H9 (cell line): ENCODE data around the gene MINDY4. TPM values are rescaled to one million over a fixed set of nuclear protein-coding genes. Genes with fewer than 3 reads are reported as not detected.

ENCODE experiments used
- DNase-seq: peaks from one replicate; pipeline ENCODE4 v3.0.0-alpha.2; 2017
- H2AFZ ChIP-seq: one replicate; pipeline ENCODE4 v1.6.1; 2013; ENCODE audit warnings: mild to moderate bottlenecking, low read length, control low read depth, moderate library complexity
- H2AK5ac ChIP-seq: 2 replicates; pipeline ENCODE4 v1.6.1; 2013; ENCODE audit warnings: low read length, control low read depth, mixed read lengths; ENCODE audit not compliant: insufficient read length
- H2BK120ac ChIP-seq: one replicate; pipeline ENCODE4 v1.6.1; 2013; ENCODE audit warnings: low read depth, mild to moderate bottlenecking, low read length, control low read depth, inconsistent platforms; ENCODE audit not compliant: poor library complexity, severe bottlenecking
- H2BK12ac ChIP-seq: 2 replicates; pipeline ENCODE4 v1.6.1; 2013; ENCODE audit warnings: low read length, control low read depth, mixed read lengths, low read depth; ENCODE audit not compliant: insufficient read length
- H2BK15ac ChIP-seq: 2 replicates; pipeline ENCODE4 v1.6.1; 2013; ENCODE audit warnings: low read depth, low read length, control low read depth
- H2BK20ac ChIP-seq: one replicate; pipeline ENCODE4 v1.6.1; 2013; ENCODE audit warnings: low read depth, mild to moderate bottlenecking, low read length, control low read depth, inconsistent platforms; ENCODE audit not compliant: poor library complexity, severe bottlenecking
- H2BK5ac ChIP-seq: 2 replicates; pipeline ENCODE4 v1.6.1; 2013; ENCODE audit warnings: low read length, control low read depth, mixed read lengths; ENCODE audit not compliant: insufficient read length
- H3K14ac ChIP-seq: 2 replicates; pipeline ENCODE4 v1.6.1; 2013; ENCODE audit warnings: low read length, control low read depth; ENCODE audit not compliant: insufficient read depth
- H3K18ac ChIP-seq: 2 replicates; pipeline ENCODE4 v1.6.1; 2013; ENCODE audit warnings: low read depth, mild to moderate bottlenecking, mixed read lengths, low read length, control low read depth; ENCODE audit not compliant: insufficient read length
- H3K23ac ChIP-seq: 2 replicates; pipeline ENCODE4 v1.6.1; 2013; ENCODE audit warnings: low read length, control low read depth, mixed read lengths, low read depth; ENCODE audit not compliant: insufficient read length
- H3K23me2 ChIP-seq: 2 replicates; pipeline ENCODE4 v1.6.1; 2013; ENCODE audit warnings: low read depth, mild to moderate bottlenecking, mixed read lengths, low read length, control low read depth; ENCODE audit not compliant: insufficient read length, poor library complexity, severe bottlenecking
- H3K27ac ChIP-seq: 2 replicates; pipeline ENCODE4 v1.5.1; 2013; ENCODE audit warnings: low read length, control low read depth, mixed read lengths, low read depth; ENCODE audit not compliant: insufficient read length
- H3K27me3 ChIP-seq: 2 replicates; pipeline ENCODE4 v1.6.1; 2013; ENCODE audit warnings: low read length, control low read depth, inconsistent platforms; ENCODE audit not compliant: insufficient read depth
- H3K4ac ChIP-seq: 2 replicates; pipeline ENCODE4 v1.6.1; 2013; ENCODE audit warnings: low read depth, mild to moderate bottlenecking, control low read depth, inconsistent platforms, low read length, moderate library complexity
- H3K4me1 ChIP-seq: 2 replicates; pipeline ENCODE4 v1.6.1; 2013; ENCODE audit warnings: low read length, control low read depth, inconsistent platforms; ENCODE audit not compliant: insufficient read depth
- H3K4me2 ChIP-seq: 2 replicates; pipeline ENCODE4 v1.6.1; 2013; ENCODE audit warnings: low read length, control low read depth, mixed read lengths; ENCODE audit not compliant: insufficient read length, insufficient read depth
- H3K56ac ChIP-seq: 2 replicates; pipeline ENCODE4 v1.6.1; 2013; ENCODE audit warnings: low read depth, mild to moderate bottlenecking, mixed read lengths, low read length, control low read depth; ENCODE audit not compliant: insufficient read length
- H3K79me1 ChIP-seq: 2 replicates; pipeline ENCODE4 v1.6.1; 2013; ENCODE audit warnings: low read depth, mild to moderate bottlenecking, moderate library complexity, low read length, control low read depth, inconsistent platforms; ENCODE audit not compliant: insufficient read depth, poor library complexity, severe bottlenecking
- H3K79me2 ChIP-seq: 2 replicates; pipeline ENCODE4 v1.6.1; 2013; ENCODE audit warnings: low read length, control low read depth, inconsistent platforms; ENCODE audit not compliant: insufficient read depth
- H3K9ac ChIP-seq: 2 replicates; pipeline ENCODE4 v1.6.1; 2013; ENCODE audit warnings: low read length, control low read depth, mixed read lengths; ENCODE audit not compliant: insufficient read length; ENCODE audit errors: extremely low read depth
- H3K9me3 ChIP-seq: one replicate; pipeline ENCODE4 v1.6.1; 2013; ENCODE audit warnings: low read depth, low read length, inconsistent platforms; ENCODE audit not compliant: control insufficient read depth
- H3T11ph ChIP-seq: one replicate; pipeline ENCODE4 v1.6.1; 2013; ENCODE audit warnings: mild to moderate bottlenecking, low read length, control low read depth, inconsistent platforms
- H4K20me1 ChIP-seq: one replicate; pipeline ENCODE4 v1.6.1; 2013; ENCODE audit not compliant: control insufficient read depth, insufficient read length, insufficient read depth
- H4K5ac ChIP-seq: 2 replicates; pipeline ENCODE4 v1.6.1; 2013; ENCODE audit warnings: low read depth, mild to moderate bottlenecking, mixed read lengths, low read length, control low read depth; ENCODE audit not compliant: insufficient read length
- H4K8ac ChIP-seq: replicated peaks from 2 replicates; pipeline ENCODE4 v1.6.1; 2013; ENCODE audit warnings: low read length, control low read depth, mixed read lengths, low read depth; ENCODE audit not compliant: insufficient read length
- H4K91ac ChIP-seq: 2 replicates; pipeline ENCODE4 v1.6.1; 2013; ENCODE audit warnings: low read depth, mild to moderate bottlenecking, moderate library complexity, mixed read lengths, low read length, control low read depth; ENCODE audit not compliant: insufficient read length
- H3K27ac Mint-ChIP-seq, 3 experiments: 2 replicates in 2 of 3; 3 replicates in 1 of 3; pipeline ENCODE4 v1.8.0; 2020 to 2021; ENCODE audit warnings: mixed read lengths in 3 of 3, mild to moderate bottlenecking in 1 of 3, moderate library complexity in 1 of 3
- H3K27me3 Mint-ChIP-seq: 2 replicates; pipeline ENCODE4 v1.8.0; 2021; ENCODE audit warnings: low read depth, mild to moderate bottlenecking, moderate library complexity, mixed read lengths
- H3K36me3 Mint-ChIP-seq, 3 experiments: 2 replicates in 2 of 3; 3 replicates in 1 of 3; pipeline ENCODE4 v1.8.0; 2020 to 2021; ENCODE audit warnings: low read depth in 3 of 3, mixed read lengths in 3 of 3; ENCODE audit not compliant: insufficient read depth in 1 of 3
- H3K4me1 Mint-ChIP-seq, 2 experiments: 2 replicates each; pipeline ENCODE4 v1.8.0; 2020; ENCODE audit warnings: mixed read lengths in 2 of 2
- H3K4me3 Mint-ChIP-seq, 2 experiments: 2 replicates in 1 of 2; 3 replicates in 1 of 2; pipeline ENCODE4 v1.8.0; 2020 to 2021; ENCODE audit warnings: mild to moderate bottlenecking in 2 of 2, mixed read lengths in 2 of 2, moderate library complexity in 1 of 2
- H3K9me3 Mint-ChIP-seq, 2 experiments: 2 replicates in 1 of 2; 3 replicates in 1 of 2; pipeline ENCODE4 v1.8.0; 2020; ENCODE audit warnings: mild to moderate bottlenecking in 2 of 2, mixed read lengths in 2 of 2, moderate library complexity in 1 of 2
- CTCF ChIP-seq: fragments of 200-600 bp; sonication (generic); conservative IDR thresholded peaks from 3 replicates; pipeline ENCODE4 v1.8.0; 2021; ENCODE audit warnings: antibody characterized with exemption, mild to moderate bottlenecking
- WGBS: extraction: QIAGEN DNeasy Blood & Tissue Kit; methylation state at CpG from one replicate; pipeline ENCODE4 v1.1.7; 2013; ENCODE audit warnings: missing lambda C conversion rate, low lambda C conversion rate, mixed read lengths; ENCODE audit not compliant: insufficient read length; ENCODE audit errors: extremely low coverage; 5-methylcytosine and 5-hydroxymethylcytosine counted together
- total RNA-seq: library from RNA; stranded (reverse); gene quantifications from 2 replicates; pipeline ENCODE4 v1.2.1, GENCODE V29; 2021

Gene MINDY4
- total RNA-seq, 1 experiment from 2014 or later = 3.1 TPM

- Histone ChIP-seq H3K56ac (no peak overlapping the region), H3K23me2 (no peaks in the 10 kb centered on the region), H3K14ac (no peak overlapping the region), H4K5ac (no peak overlapping the region), H3K18ac (no peak overlapping the region), H3K4ac (no peak overlapping the region), H2BK15ac (no peak overlapping the region), H3K4me1 (no peaks in the 10 kb centered on the region), H4K91ac (no peak overlapping the region), H3K4me2 (no peak overlapping the region), H2BK20ac (no peak overlapping the region), H3K9me3 (no peaks in the 10 kb centered on the region), H2AFZ (no peak overlapping the region), H3K9ac (no peak overlapping the region), H3K79me2 (no peaks in the 10 kb centered on the region), H2AK5ac (no peak overlapping the region), H3K79me1 (no peaks in the 10 kb centered on the region), H4K20me1 (no peaks in the 10 kb centered on the region), H2BK120ac (no peak overlapping the region), H2BK12ac (no peak overlapping the region), H3K27ac (no peak overlapping the region), H2BK5ac (no peak overlapping the region), H3K27me3 (no peaks in the 10 kb centered on the region), H3T11ph (no peak overlapping the region), H4K8ac (no peak overlapping the region), H3K23ac (no peak overlapping the region)
- WGBS = no CpG with 5 or more reads among the region's 19 CpGs
- H3K4me1 Mint-ChIP-seq = peaks cover 4% of the 10 kb centered on the region in 2 experiments; a peak in 1 of 4 replicates
- H3K9me3 Mint-ChIP-seq = no peaks in the 10 kb centered on the region; a peak in 1 of 5 replicates
- H3K27ac Mint-ChIP-seq = no peak overlapping the region
- H3K36me3 Mint-ChIP-seq = peaks cover 0 to 6% (median 0%) of the 10 kb centered on the region in 3 experiments; a peak in 2 of 7 replicates
- DNase-seq = no peak
- no peaks in the 10 kb centered on the region; the same call in 1 of the 2 replicates for H3K27me3 Mint-ChIP-seq
- TF ChIP-seq CTCF = no peak
- H3K4me3 Mint-ChIP-seq = no peak overlapping the region
Observed at GRCh38 chr7:30841025-30841735, 70.0 kb downstream of the MINDY4 start.
